K562 (cell line): ENCODE results near the gene MAD1L1. TPM values are rescaled to one million over a fixed set of nuclear protein-coding genes. Genes with fewer than 3 reads are reported as not detected.

Experiments used
- ATAC-seq: fragments of 200-7000 bp; cut with Tn5 transposase; 3 replicates; pipeline ENCODE4 v1.9.1; 2020; ENCODE audit warnings: moderate library complexity
- BruUV-seq: library from RNA; stranded (reverse); fragments of 400-500 nt; replicated peaks from 2 replicates; lab custom pipeline; 2021; lab: Mats Ljungman, UMichigan
- CTCF ChIA-PET: fragments of 300-600 bp; formaldehyde crosslinking; extraction: SDS; loops from one replicate; lab custom pipeline; 2021; ENCODE audit warnings: low intra/inter-chr PET ratio; lab: Yijun Ruan, JAX
- POLR2A ChIA-PET: fragments of 300-600, 350-650 bp; sonication (Branson Sonifier 250); formaldehyde crosslinking; extraction: SDS; loops from one replicate; lab custom pipeline; 2021; ENCODE audit warnings: antibody characterized with exemption, inconsistent platforms; lab: Yijun Ruan, JAX
- DNase-seq, 4 experiments: peaks; one replicate each; pipeline versions ENCODE4 v3.0.0 to v3.0.0-alpha.2; 2011 to 2018; ENCODE audit warnings: low spot score in 3 of 4, mixed read lengths in 3 of 4; ENCODE audit errors: extremely low read depth in 1 of 4
- FAIRE-seq: peaks from 2 replicates; lab custom pipeline; 2011; peaks lifted over from hg19 to GRCh38; lab: Jason Lieb, UNC
- H2AFZ ChIP-seq: 2 replicates; pipeline ENCODE4 v1.6.0; 2011; ENCODE audit warnings: low read depth, low read length, control low read depth, inconsistent platforms
- H3K27ac ChIP-seq: fragments of 200-600 bp; 3 replicates; pipeline ENCODE4 v1.8.0; 2011; ENCODE audit warnings: low read depth, mild to moderate bottlenecking, control low read depth, inconsistent platforms, low read length, moderate library complexity, mixed read lengths; ENCODE audit errors: extremely low read depth
- H3K27me3 ChIP-seq, 2 experiments: fragments of 300-600 bp in 1 of 2; 2 replicates in 1 of 2; 3 replicates in 1 of 2; pipeline versions ENCODE4 v1.6.0 to v1.8.0; 2011; ENCODE audit warnings: inconsistent platforms in 2 of 2, low read length in 2 of 2, mild to moderate bottlenecking in 1 of 2, mixed read lengths in 1 of 2, moderate library complexity in 1 of 2; ENCODE audit not compliant: control insufficient read depth in 2 of 2, insufficient read depth in 2 of 2
- H3K36me3 ChIP-seq: fragments of 300-600 bp; 3 replicates; pipeline ENCODE4 v1.8.0; 2011; ENCODE audit warnings: mild to moderate bottlenecking, low read length, inconsistent platforms; ENCODE audit not compliant: control insufficient read depth, insufficient read depth
- H3K4me1 ChIP-seq, 2 experiments: fragments of 200-600 bp in 1 of 2; replicated peaks in 1 of 2; 2 replicates in 1 of 2; 3 replicates in 1 of 2; pipeline versions ENCODE4 v1.5.1 to v1.8.0; 2011; ENCODE audit warnings: inconsistent platforms in 2 of 2, low read length in 2 of 2, mild to moderate bottlenecking in 1 of 2, mixed read lengths in 1 of 2, moderate library complexity in 1 of 2; ENCODE audit not compliant: control insufficient read depth in 2 of 2, insufficient read depth in 2 of 2
- H3K4me2 ChIP-seq: 2 replicates; pipeline ENCODE4 v1.6.1; 2011; ENCODE audit warnings: low read length, control low read depth, inconsistent platforms, mixed read lengths; ENCODE audit not compliant: insufficient read depth
- H3K4me3 ChIP-seq: fragments of 200-600 bp; sonication (generic), shearing (Covaris generic); 2 replicates; pipeline ENCODE4 v1.5.1; 2016; ENCODE audit warnings: control low read depth, inconsistent platforms
- H3K79me2 ChIP-seq: fragments of 200-600 bp; 3 replicates; pipeline ENCODE4 v1.8.0; 2011; ENCODE audit warnings: low read length, inconsistent platforms; ENCODE audit not compliant: control insufficient read depth, insufficient read depth
- H3K9ac ChIP-seq, 2 experiments: 2 replicates each; pipeline versions ENCODE4 v1.6.0 to v1.6.1; 2011; ENCODE audit warnings: low read depth in 2 of 2, low read length in 2 of 2, control low read depth in 1 of 2, inconsistent platforms in 1 of 2, mild to moderate bottlenecking in 1 of 2, mixed read lengths in 1 of 2; ENCODE audit not compliant: insufficient read depth in 1 of 2
- H3K9me1 ChIP-seq: one replicate; pipeline ENCODE4 v1.6.0; 2011; ENCODE audit warnings: inconsistent platforms, mild to moderate bottlenecking, low read length, moderate library complexity; ENCODE audit not compliant: control insufficient read depth, insufficient read depth
- H3K9me3 ChIP-seq: replicated peaks from 2 replicates; pipeline ENCODE4 v1.5.1; 2011; ENCODE audit warnings: low read depth, low read length, inconsistent platforms; ENCODE audit not compliant: control insufficient read depth, insufficient read depth
- H4K20me1 ChIP-seq: replicated peaks from 2 replicates; pipeline ENCODE4 v1.6.1; 2011; ENCODE audit warnings: low read length, inconsistent platforms, mixed read lengths; ENCODE audit not compliant: control insufficient read depth, insufficient read depth
- POLR3A ChIP-seq: IDR thresholded peaks from 2 replicates; pipeline ENCODE4 v1.6.1; 2011; ENCODE audit warnings: borderline replicate concordance, mild to moderate bottlenecking, moderate library complexity; ENCODE audit not compliant: insufficient read length, insufficient read depth; ENCODE audit errors: extremely low read depth
- RAD21 ChIP-seq, 2 experiments: fragments of 250-450 bp in 1 of 2; fragments of 450-650 bp in 1 of 2; sonication (Bioruptor Pico) in 1 of 2; formaldehyde crosslinking in 1 of 2; IDR thresholded peaks in 1 of 2; conservative IDR thresholded peaks in 1 of 2; 2 replicates each; pipeline versions ENCODE4 v1.4.0 to v1.8.0; 2020 to 2022; ENCODE audit warnings: mild to moderate bottlenecking in 2 of 2, moderate library complexity in 1 of 2
- WGBS: fragments of 100-300 bp; shearing (Covaris generic); methylation state at CpG from one replicate; pipeline ENCODE4 v1.1.6; 2016; ENCODE audit warnings: low coverage, mixed read lengths; ENCODE audit not compliant: insufficient coverage; ENCODE audit errors: missing lambda C conversion rate; 5-methylcytosine and 5-hydroxymethylcytosine counted together
- in situ Hi-C: fragments of 300-500 bp; cut with MboI; formaldehyde crosslinking; loops from 4 replicates; pipeline ENCODE4 v1.15.0; 2018; ENCODE audit warnings: inconsistent platforms, mixed read lengths
- intact Hi-C: fragments of 100-400 bp; cut with micrococcal nuclease; formaldehyde crosslinking; loops from 2 replicates; pipeline ENCODE4 v1.14.2; 2022
- polyA plus RNA-seq, 8 experiments: library from polyadenylated mRNA; depleted of rRNA in 4 of 8; stranded (reverse) in 5 of 8; unstranded in 3 of 8; fragments of >200 nt; fragmentation: Nextera tagmentation in 2 of 8; fragmentation: Illumina TruSeq in 1 of 8; extraction: Ambion mirVana in 2 of 8; extraction: Trizol in 1 of 8; gene quantifications; 2 replicates each; pipeline versions ENCODE4 v1.2.1 to v1.2.3, GENCODE V29; 2011 to 2014; ENCODE audit warnings: inconsistent platforms in 1 of 8, missing spikeins in 1 of 8
- total RNA-seq, 7 experiments: library from RNA; depleted of rRNA in 6 of 7; stranded (reverse); fragments of >200 nt in 6 of 7; fragmentation: Illumina TruSeq in 2 of 7; extraction: Trizol in 2 of 7; gene quantifications; 2 replicates each; pipeline versions ENCODE4 v1.2.1 to v1.2.3, GENCODE V29; 2011 to 2021; ENCODE audit warnings: low replicate concordance in 1 of 7
- TF ChIP-seq, protein P1 (sequence below), 2 experiments: fragments of 450-650 bp in 1 of 2; sonication (generic) in 1 of 2; formaldehyde crosslinking in 1 of 2; IDR thresholded peaks; 2 replicates each; pipeline versions ENCODE4 v1.7.1 to v1.9.0; 2016 to 2022; ENCODE audit warnings: inconsistent platforms in 1 of 2, mild to moderate bottlenecking in 1 of 2, missing genetic modification reagents in 1 of 2

MAD1L1 gene
- total and polyA plus RNA-seq, 9 of the 15 experiments (the other 6 are each of a cell fraction or from before 2014, with no cell fraction given), result 1.7 to 89.7 (median 18.0) TPM

DNA sequence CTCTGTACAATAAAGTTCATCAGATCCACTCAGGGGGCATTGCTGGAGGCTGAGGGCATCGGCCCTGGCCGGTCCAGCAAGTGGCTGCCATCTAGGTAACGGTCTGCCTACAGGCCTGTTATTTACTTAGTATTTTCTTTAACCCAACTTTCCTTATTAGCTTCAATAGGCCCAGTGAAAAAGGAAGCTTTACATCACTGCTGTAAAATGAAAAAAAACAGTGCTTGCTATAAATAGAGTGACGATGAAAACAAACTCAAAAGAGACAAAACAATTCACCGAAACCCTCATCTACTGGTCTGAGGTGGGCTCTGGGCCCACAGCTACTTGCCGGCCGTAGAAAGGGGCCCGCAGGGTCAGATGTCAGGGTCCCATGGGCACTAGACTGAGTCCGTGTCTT is 370.2 kb downstream of the MAD1L1 start:
- H3K27ac ChIP-seq, result peak overlapping the region; percentile 40; the same call in 1 of the 3 replicates
- no peaks in the 10 kb centered on the region for H3K9me1 ChIP-seq
- ChIA-PET POLR2A (interaction anchor here (0.7 to 3.1 kb wide), 2 partner anchors 8 to 318 kb away, joined by 4 to 8 read pairs; no protein-coding TSS in a partner anchor), CTCF (no interaction called here)
- no peak overlapping the region for H3K4me3 ChIP-seq
- no peaks in the 10 kb centered on the region for H3K9me3 ChIP-seq
- in situ Hi-C loops (no loop called here), intact Hi-C loops (no loop called here)
- BruUV-seq, result no TSS peak
- H3K4me1 ChIP-seq, result peaks cover 3 to 94% of the 10 kb centered on the region in 2 experiments; a peak in 4 of 5 replicates
- H3K79me2 ChIP-seq, result no peaks in the 10 kb centered on the region
- no peaks in the 10 kb centered on the region for H4K20me1 ChIP-seq
- no peaks in the 10 kb centered on the region for H3K27me3 ChIP-seq
- no peak overlapping the region for H3K4me2 ChIP-seq
- DNase-seq, result no peak
- FAIRE-seq, result peak; percentile 69
- no peak overlapping the region for H2AFZ ChIP-seq
- H3K36me3 ChIP-seq, result no peaks in the 10 kb centered on the region
- peak overlapping the region in 1 of 2 experiments; percentile 64; a peak in 3 of 4 replicates for H3K9ac ChIP-seq
- ATAC-seq, result no peak
- 89% methylated on average over 9 of the region's 9 CpGs for WGBS
- TF ChIP-seq RAD21 (CRISPR knock-in tag; conservative IDR thresholded peaks at IDR 0.05 in 1 of 2, IDR thresholded peaks at IDR 0.05 in 1 of 2) (no peak), POLR3A (no peak)
- TF ChIP-seq, protein P1, sequence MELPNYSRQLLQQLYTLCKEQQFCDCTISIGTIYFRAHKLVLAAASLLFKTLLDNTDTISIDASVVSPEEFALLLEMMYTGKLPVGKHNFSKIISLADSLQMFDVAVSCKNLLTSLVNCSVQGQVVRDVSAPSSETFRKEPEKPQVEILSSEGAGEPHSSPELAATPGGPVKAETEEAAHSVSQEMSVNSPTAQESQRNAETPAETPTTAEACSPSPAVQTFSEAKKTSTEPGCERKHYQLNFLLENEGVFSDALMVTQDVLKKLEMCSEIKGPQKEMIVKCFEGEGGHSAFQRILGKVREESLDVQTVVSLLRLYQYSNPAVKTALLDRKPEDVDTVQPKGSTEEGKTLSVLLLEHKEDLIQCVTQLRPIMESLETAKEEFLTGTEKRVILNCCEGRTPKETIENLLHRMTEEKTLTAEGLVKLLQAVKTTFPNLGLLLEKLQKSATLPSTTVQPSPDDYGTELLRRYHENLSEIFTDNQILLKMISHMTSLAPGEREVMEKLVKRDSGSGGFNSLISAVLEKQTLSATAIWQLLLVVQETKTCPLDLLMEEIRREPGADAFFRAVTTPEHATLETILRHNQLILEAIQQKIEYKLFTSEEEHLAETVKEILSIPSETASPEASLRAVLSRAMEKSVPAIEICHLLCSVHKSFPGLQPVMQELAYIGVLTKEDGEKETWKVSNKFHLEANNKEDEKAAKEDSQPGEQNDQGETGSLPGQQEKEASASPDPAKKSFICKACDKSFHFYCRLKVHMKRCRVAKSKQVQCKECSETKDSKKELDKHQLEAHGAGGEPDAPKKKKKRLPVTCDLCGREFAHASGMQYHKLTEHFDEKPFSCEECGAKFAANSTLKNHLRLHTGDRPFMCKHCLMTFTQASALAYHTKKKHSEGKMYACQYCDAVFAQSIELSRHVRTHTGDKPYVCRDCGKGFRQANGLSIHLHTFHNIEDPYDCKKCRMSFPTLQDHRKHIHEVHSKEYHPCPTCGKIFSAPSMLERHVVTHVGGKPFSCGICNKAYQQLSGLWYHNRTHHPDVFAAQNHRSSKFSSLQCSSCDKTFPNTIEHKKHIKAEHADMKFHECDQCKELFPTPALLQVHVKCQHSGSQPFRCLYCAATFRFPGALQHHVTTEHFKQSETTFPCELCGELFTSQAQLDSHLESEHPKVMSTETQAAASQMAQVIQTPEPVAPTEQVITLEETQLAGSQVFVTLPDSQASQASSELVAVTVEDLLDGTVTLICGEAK (IDR thresholded peaks at IDR 0.05), result peak; percentile 41; the same call in 1 of the 2 replicates
- TF ChIP-seq, protein P1 (CRISPR knock-in tag; IDR thresholded peaks at IDR 0.05), result no peak
- TF ChIP-seq, all 486 proteins: peak for 1
